HuH-7.5 (cell line): ENCODE measurements around the gene VAMP2.
A peak's percentile ranks its signal among the peaks of the same experiment; 100 is the strongest.

Experiments
- DNase-seq: peaks from one replicate; pipeline ENCODE4 v3.0.0; 2011; ENCODE audit warnings: low spot score

VAMP2 gene

GRCh38 chr17:8142887-8143580, 19.7 kb downstream of the VAMP2 start:
- DNase-seq, result no peak

GRCh38 chr17:8142158-8142886, 20.4 kb downstream of the VAMP2 start:
- no peak for DNase-seq

DNA sequence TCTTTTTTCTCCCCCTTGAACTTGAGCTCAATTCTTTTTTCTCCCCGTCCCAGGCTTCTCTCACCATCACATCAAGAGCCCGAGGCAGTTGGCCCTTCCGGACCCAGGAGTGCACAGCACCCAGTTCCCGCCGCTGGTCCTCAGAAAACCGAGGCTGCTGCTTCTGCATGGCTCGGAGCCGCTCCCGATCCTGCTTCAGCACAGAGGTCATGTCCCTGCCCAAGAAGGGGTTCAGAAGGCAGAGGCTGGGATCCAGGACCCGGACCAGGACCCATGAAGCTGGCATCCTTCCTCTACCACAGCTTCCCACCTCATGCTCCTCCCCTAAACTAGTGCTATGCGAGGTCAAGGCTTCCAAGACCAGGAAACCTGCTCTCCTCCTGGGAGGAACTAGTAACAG, 21.0 kb downstream of the VAMP2 start:
- no peak for DNase-seq

GRCh38 chr17:8141045-8141444, 21.7 kb downstream of the VAMP2 start:
- DNase-seq, result no peak

- no peak for DNase-seq
Measured at GRCh38 chr17:8140065-8141029, 22.4 kb downstream of the VAMP2 start.

DNA sequence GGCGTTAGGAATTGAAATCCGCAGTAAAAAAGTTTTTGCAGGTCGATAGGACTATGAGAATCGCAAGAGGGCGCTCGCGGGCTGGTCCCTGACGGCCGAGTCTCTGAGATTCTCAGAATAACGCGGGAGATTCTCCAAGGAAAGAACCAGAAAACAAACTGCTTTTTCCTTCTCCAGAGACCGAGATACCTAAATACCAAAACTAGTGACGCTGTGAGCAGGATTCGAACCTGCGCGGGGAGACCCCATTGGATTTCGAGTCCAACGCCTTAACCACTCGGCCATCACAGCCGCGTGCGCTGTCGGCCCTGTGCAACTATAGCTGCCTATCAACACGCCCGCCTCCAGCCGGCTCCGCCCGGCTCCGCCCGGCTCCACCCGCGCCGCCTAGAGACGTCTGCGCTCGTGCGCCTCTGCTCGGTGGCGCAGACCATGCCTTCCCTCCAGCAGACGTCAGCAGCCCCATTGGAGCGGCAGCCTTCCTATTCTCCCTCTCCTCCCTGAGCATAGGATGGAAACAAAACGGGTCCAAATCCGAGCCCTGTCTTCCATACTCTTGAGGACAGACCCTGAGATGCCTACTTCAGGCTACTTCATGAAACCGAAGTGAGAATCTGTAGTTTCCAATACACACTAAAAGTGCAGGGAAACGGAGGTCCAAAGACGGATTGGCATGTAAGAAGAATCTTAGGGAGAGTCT, 23.9 kb downstream of the VAMP2 start:
- peak; percentile 82 for DNase-seq

- no peak for DNase-seq
Measured at GRCh38 chr17:8138374-8138671, 24.4 kb downstream of the VAMP2 start.

DNA sequence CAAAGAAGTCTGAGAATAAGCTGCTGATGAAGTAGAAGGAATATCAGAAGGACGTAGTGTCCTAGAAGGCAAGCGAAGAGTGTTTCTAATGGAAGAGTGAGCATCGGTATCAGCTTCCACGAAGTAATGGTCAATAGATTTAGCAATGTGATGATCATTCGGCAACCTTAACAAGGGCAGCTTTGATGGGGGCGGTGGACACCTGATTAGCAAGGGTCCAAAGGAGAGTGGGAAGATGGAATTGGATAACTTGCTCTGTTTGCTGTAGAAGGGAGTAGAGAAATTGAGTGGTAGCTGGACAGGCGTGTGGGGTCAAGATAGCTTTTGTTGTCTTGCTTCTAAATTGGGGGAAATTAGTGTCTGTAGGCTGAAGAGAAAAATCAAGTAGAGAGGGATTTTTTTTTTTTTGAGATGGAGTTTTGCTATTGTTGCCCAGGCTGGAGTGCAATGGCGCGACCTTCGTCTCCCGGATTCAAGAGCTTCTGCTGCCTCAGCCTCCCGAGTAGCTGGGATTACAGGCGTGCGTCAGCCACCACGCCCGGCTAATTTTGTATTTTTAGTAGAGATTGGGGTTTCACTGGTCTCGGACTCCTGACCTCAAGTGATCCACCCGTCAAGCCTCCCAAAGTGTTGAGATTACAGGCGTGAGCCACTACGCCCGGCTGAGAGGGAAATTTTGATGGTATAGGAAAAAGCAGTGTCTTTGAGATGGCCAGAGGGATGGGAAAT, 24.9 kb downstream of the VAMP2 start:
- DNase-seq, result no peak

DNA sequence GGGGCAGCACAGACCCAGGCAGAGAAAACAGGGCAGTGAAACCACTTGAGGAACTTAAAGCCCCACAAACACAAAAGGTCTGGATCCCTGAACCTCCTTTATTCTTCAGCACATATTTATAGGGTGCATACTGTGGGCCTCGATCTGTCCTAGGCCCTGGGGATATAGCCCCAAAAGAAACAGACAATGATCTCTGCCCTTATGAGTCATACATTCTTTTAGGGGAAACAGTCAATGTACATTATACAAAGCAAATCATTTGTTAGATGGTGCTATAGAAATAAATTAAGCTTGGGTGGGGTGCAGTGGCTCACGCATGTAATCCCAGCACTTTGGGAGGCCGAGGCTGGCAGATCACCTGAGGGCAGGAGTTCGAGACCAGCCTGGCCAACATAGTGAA, 28.8 kb downstream of the VAMP2 start:
- no peak for DNase-seq

GRCh38 chr17:8133399-8133798, 29.3 kb downstream of the VAMP2 start:
- DNase-seq, result no peak

DNA sequence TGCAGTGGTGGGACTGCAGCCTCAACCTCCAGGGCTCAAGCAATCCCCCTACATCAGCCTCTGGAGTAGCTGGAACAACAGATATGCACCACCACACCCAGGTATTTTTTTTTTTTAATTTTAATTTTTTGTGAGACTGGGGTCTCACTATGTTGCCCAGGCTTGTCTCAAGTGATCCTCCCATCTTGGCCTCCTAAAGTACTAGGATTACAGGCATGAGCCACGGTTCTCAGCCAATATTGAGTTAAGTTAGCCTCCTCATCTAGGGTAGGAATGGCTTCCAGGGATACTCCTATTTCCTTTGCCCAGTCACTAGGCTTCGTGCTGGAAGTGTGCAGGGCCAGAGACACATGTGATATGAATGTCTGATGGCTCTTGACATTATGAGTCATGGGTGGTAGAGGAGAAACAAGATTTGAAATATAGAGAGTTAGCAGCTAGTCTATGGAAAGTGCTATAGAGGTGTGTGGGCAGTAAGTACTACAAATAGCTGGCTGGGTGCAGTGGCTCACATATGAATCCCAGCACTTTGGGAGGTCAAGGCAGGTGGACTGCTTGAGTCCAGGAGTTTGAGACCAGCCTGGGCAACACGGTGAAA, 30.8 kb downstream of the VAMP2 start:
- no peak for DNase-seq

DNA sequence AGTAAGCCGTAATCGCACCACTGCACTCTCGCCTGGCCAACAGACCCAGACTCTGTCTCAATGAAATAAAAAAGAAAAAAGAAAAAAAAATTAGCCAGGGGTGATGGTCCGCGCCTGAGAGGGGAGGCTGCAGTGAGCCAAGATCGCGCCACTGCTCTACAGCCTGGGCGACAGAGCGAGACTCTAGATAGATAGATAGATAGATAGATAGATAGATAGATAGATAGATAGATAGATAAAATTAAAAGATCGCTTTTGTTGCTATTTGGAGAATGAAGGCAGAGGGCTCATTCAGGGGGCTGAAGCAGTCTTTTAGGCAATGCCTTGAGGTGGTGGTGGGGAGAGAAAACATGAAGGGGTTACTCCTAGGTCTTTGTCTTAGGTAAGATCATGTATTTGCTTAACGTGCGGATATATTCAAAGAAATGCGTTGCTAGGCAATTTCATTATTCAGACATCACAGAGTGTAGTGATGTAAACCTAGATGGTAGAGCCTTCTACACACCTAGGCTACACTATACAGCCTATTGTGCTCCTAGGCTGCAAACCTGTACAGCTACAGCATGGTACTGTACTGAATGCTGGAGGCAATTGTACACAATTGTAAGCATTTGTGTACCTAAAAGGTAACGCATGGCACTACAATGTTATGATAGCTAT, 34.5 kb downstream of the VAMP2 start:
- no peak for DNase-seq

GRCh38 chr17:8126491-8127066, 36.2 kb downstream of the VAMP2 start:
- peak; percentile 61 for DNase-seq

DNA sequence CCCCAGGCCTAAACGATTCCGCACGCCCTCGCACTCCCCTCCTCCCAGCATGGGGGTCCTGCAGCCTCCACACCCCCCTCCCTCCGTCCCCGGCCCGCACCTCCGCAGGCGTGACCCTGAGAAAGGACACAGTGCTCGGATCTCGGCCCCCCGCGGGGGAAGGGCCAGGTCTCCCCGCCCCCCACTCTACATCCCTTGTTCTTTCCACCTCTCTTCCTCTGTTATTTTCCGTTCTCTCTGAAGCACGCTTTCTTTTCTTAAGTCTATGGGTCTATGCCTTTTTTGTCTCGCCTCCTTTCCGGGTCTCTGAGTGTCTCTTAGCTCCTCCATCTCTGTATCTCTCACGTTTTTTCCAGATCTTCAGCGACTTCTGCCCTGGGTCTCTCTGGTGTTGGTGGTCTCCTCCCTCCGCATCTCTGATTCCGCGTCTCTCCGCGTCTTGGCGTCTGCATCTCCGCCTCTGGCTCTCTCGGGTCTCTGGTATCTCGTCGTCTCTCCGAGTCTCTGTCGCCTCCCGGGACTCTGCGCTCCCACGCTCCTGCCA, 36.7 kb downstream of the VAMP2 start:
- no peak for DNase-seq

GRCh38 chr17:8125154-8125946, 37.4 kb downstream of the VAMP2 start:
- peak; percentile 74 for DNase-seq

DNA sequence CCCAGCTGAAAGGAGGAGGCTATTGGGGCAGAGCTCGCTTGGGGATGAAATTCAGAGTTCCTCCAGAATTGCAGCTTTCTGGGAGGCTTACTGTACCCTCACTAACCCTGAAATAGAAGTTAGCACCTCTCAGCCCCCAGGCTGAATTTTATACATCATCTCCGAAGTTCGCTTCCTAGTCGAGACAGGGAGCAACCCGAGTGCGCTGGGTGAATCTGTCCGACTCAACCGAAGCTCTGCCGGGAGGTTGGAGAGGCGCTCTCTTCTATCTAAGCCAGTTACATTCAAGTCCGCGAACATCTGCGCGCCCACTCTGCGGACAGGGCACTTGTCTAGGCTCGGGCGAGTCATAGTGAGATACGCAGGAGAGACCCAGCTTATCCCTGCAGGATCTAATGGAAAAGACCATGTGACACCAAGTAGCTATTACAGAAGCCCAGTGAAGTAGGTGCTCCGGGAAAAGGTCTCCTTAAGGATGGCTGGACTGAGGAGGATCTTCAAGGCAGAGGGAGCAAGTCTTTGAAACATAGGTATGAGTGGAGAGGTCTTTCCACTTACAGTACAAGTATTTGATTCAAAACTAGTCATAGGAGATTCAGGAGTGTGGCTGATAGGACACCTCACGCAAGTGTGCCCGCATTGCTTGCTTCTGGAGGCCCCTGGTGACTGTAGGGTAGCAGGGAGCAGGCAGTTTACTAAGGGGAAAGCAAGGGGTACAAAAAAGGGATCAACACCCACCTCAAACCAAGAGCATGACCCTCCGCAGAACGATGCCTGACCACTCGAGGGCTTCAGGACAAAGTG, 38.2 kb downstream of the VAMP2 start:
- no peak for DNase-seq

GRCh38 chr17:8123695-8124349, 38.9 kb downstream of the VAMP2 start, which contains the start of gene HES7:
Gene HES7 (minus strand): TSS chr17:8124106. CDS start chr17:8124084, 22 bp downstream.
- peak; percentile 45 for DNase-seq
